ENCODE measurements around the gene TNIK.
"Not testable (repeated sequence)": the region's sequence is repeated elsewhere in the genome, so short reads cannot be mapped to it uniquely, and the experiment has no call there.

The TNIK gene

DNA sequence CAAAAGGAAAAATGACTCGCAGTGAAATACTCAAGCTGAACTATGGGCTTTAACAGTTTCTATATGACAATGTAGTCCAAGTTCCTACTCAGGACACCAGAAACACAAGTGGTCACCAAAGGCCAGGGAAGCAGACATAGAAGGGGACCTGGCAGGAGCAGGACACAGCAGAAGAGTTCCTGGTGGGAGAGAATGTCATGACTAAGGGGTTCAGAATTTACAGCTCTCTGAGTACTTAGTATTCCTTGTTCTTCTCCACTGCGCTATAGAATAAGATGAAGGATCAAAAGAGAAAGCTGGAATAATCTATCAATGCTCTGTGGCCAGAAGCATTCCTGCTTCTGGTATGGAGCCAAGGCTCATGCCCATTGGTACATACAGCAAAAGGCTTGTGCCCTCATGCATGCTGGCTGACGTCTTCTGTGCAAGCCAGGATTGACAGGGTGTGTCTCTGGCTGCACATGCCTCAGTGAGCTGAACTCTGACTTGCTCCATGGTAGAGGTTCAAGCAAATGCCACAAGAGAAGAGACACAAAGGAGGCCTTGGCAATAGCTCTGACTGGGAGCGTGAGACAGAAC is 305.0 kb downstream of the TNIK start:
- DNase-seq = no peak

DNA sequence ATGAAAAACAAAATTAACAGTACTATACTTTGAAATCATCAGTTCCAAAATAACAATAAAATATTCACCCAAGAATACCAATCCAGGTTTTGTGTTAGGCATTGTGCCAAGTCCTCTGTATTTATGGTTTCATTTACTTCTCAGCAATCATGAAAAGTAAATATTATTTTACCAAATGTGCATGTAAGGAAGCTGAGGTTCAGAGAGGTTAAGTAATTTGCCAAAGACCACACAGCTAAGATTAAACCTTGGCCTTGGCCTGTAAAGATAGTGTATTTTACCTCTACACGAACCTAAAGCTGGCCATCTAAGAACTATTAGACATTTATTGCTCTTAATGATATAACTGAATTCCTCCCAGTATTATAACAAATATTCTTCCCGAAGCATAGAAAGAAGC is 309.3 kb downstream of the TNIK start:
- DNase-seq = no peak

DNA sequence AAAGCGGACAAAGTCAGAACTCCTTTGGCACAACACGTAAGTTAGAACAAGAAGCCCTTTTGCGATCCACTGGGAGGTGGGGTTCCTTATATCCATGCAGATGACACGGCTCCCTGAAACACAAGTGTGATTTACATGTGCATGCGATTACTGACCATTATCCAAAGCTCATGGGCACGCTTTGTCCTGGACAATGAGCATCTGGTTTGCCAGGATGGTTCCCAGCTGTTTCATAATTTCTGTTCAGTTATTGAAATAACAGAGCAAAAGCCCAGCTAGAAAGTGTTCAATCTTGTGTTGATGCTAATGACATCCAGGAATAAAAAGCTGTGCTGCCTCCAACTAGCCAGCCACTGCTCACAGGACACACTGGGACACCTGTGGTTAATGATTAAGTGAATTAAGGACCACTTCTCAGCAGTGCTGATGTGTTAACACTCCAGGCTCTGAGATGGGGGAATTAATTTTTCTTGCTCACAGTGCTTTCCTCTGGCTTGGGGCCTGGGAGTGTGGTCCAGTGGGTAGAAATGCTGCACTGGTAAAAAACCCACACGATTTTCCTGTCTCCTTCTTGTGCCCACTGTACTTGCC is 310.6 kb downstream of the TNIK start:
- no peak for DNase-seq

DNA sequence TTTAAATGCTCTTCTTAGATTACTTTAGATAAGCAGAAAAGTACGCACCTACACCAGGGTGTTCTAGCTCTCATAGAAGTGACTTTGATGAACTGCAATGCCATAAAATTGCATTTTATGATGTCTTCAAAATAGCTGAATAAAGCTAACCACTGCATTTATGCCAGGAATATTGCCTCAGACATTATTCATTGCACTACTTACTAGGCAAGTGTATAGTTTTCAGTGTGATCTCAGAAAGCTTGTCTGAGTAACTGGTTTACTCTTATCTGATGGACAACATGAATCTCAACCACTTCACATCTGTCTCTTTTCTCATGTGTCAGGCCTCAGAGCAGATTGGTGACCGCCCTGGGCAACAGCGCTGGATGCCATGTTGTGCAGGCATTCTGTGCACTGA is 314.4 kb downstream of the TNIK start:
- DNase-seq = no peak

DNA sequence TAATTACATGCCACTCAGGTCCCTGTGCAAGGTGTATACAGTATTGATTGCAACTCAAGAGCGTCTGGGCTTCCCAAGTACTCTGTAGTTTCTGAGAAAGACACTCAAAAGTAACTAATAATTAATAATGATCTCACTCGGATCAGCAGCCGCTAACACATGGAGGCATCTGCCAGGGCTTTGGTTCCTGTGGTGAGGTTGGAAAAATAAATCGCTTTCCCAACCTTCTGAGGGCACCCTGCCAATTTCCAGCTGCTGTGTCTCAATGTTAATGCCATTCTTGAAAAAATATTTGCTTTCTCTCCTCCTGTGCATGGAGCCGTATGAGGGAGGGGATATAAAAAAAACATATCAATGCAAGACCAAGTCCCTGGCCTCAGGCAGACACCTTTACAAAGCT is 317.2 kb downstream of the TNIK start:
- DNase-seq = no peak

DNA sequence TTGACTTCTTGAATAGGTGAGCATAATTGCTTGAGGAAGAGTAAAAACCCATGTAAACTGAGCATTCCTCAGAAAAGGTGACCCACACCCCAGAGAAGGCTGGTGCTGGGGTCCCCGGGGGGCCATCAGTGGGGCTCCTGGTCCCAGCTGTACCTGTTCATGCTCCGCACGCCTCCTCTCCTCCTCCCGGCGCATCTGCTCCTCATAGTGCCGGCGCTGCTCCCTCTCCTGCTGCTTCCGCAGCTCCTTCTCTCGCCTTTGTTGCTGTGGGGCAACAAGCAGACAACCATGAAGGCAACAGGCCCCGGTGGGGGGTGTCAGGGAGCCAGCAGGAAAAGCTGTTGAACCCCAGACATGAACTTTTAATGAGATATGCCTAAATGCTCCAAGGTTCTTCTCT is 320.0 kb downstream of the TNIK start:
- DNase-seq = no peak

DNA sequence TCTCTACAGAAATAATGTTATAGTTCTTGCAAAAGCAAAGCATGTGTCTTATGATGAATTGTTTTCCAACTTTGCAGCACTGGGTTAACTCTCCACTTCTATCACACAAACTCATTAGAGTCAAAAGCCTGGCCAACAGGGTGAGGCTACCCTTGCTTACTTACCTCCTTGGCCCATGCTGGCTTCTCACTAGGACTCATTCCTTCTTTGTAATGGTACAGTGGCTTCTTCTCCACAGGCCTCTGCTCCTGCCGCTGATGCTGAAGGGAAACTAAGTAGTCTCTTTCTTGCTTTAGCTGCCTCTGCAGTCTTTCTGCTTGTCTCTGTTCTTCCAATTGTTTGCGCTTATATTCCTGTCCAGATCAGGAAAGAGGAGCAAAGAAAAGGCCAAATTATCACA is 322.2 kb downstream of the TNIK start:
- DNase-seq = no peak

DNA sequence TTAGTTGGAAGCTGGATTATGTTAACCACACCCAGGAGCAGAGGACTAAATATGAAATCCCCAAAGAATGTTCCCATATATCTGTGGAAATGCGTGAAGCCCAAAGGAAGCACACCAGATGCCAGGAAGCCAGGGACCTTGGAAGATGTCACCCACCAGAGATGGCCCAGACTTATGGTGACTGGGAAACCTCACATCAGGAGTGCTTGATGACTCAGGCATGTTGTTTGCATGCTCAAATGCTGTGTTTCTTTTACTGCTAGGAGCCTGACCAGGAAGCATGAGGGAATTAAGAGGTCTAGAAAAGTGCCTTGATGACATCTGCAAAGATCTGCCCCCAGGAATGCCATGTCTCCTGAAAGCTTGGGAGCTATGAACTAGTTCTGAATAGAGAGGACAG is 324.7 kb downstream of the TNIK start:
- no peak for DNase-seq

DNA sequence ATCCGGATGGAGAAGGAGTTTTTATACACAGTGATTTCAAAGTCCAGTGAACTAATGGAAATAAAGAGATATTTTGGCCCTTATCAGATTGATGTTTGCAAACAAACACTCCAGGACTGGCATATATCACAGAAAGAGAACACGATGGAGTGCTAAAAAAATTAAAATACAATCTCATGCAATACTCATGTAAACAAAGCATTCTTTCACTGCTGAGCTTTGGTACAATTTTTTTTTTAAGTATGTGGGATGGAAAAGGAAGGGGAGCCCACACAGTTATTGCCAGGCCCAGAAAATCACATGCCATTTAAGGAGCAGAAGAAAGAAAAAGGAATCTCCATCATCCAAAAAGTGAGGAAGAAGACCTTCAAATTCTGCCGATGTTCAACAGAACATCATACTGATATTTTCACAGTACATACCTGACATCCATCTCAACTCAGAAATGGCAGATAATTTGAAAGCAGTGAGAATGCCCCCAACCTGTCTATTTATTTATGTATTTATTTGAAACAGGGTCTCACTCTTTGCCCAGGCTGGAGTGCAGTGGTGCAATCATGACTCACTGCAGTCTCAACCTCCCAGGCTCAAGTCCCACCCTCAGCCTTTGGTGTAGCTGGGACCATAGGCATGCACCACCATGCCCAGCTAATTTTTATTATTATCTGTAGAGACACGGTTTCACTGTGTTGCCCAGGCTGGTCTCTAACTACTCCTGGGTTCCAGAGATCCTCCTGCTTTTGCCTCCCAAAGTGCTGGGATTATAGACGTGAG is 326.2 kb downstream of the TNIK start:
- DNase-seq = no peak

DNA sequence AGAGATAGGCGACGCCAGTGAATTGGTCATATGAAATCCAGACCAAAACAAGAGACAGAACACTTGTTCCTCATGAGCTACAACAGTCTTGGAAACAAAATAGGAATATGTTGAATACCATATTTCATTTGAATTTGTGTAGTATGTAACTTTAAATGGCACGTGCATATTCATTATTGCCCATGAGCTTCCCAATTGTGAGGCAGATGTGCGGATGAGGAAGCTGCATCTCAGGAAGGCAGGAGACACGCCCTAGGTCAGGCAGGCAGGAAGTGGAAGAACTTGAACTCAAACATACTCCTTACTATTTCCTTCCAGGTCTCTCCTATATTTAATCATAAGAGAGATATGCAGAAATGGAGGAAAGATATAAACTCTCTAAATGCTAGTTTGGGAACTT is 326.9 kb downstream of the TNIK start:
- DNase-seq = no peak

DNA sequence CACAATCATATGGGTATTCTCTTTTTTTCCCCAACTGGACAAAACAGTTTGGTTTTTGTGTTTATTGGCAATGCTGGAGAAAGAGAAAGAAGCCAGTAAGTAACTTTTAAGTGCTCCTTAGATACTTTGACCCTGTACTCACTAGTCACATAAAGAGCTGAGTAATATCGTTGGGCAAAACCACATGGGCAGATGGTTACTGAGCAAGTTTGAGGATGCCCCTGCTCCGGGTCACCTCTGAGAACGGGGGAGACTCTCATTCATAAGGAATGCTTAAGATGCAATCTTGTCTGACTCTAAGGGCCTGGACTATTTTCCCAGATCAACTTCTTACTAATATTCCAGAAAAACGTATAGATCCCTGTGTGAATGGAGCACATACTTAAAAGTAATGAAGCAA is 327.3 kb downstream of the TNIK start:
- no peak for DNase-seq

DNA sequence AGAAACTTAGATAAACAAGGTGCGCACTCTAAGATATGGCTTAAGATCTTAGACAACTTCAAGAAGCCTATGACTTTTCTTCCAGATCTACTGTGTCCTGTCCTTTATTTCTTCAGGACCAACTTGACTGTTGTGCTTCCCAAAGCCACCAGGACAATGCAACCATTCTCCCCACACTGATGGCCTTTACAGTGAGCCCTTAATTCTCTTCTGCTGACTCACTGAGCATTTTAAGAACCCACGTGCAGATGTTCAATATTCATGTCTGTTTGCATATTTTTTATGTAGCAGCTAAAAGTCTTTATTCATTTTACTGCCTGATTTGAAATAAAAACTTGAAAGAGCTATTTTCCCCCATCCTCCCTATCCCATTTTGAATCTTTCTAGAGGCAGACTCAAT is 330.4 kb downstream of the TNIK start:
- DNase-seq = no peak

DNA sequence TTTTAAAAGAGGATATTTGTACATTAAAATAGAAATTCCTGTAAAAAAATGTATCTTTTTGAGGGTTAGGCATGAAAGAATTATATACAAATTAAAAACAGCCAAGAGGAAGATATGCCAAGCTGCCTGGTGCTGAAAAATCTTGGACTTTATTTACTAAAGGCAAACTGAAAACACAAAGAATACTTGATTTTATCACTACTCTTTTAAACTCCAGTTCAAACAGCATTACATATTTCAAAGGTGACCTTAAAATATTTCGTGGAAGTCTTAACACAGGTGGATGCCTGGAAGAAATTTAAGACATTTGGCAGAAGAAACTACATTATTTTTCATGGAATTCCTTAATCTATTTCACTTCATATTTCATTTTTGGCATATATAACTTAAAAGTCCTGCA is 332.6 kb downstream of the TNIK start:
- no peak for DNase-seq

DNA sequence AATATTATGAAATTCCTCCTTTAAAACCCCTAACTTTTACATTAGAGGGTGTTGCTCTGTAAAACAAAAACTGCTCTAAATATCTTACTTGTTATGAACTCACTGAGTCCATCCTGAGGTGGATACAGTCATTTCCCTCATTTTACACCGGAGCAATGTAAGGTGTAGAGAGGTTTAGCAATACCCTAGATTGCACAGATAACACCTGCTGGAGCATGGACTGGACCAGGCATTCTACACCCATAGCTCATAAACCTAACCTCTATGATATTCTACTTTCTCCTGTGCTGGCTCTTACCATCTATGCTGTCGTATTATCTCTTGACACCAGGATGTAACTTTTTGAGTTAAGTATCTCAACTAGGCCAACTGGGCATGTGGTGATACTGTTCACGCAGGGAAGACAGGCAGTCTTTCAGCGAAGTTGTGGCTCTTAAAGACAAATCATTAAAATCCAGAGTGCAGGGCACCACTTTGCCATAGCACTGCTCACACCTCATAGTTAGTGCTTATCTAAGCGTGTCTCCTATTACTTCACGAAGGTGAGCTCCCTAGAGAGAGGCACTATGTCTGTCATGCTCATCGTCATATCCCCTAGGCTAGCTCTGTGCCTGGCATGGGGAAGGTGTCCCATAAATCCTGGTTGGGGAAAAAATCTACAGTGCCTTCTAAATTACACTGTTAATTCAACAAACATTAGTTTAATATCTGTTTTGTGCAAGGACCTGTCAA is 333.6 kb downstream of the TNIK start:
- no peak for DNase-seq

DNA sequence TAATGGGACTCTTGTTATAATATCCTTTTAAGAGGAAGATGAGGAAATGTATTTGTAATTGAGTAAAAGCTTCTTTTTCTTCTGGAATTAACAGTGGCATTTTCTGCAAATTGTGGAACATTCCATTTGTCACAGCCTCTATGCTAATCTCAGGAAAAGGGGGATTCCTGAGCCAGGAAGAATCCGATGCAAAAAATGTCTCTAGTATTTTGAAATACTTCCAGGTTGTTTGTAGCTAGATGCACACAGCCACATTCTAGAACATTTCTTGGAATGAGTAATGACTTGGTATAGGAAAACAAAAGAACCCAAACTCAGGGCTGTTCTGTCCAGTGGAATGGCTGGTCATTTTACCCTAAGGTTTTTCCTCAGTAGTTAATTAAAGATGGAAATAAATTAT is 335.2 kb downstream of the TNIK start:
- no peak for DNase-seq

DNA sequence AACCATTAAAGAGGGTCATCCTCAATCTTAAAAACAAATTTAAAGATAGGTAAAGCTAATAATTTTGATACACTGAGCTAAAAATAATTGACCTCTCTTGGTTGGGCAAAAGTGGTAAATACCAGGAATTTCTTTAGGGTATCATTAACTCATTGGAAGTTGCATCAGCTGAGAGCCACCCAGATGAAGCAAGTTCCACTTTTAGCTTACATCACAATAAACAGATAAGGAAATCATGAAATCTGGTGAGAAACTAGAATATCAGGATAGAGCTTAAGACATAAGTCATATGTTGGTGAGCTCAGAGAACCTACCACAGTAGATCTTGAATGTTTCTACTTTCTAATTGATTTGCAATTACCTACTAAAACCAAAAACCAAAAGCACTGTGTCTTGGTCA is 336.3 kb downstream of the TNIK start:
- DNase-seq = no peak

DNA sequence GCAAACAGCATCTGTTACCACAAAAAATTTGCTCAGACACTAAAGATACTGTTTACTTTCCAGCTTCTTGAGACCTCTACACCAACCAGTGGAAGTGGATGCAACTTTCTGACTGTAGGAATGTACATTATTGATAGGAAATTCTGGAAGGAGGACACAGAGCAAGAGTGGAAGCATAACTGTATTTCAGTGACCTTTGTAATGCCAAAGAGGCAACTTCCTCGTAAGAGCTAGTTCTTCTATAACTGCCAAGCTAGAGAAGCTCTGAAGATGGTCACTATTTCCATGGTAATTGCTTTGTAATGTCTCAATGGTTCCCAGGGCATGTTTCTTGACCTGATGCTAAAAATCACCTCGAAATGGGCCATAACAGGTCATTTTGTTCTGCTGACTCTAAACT is 337.3 kb downstream of the TNIK start:
- DNase-seq = no peak

DNA sequence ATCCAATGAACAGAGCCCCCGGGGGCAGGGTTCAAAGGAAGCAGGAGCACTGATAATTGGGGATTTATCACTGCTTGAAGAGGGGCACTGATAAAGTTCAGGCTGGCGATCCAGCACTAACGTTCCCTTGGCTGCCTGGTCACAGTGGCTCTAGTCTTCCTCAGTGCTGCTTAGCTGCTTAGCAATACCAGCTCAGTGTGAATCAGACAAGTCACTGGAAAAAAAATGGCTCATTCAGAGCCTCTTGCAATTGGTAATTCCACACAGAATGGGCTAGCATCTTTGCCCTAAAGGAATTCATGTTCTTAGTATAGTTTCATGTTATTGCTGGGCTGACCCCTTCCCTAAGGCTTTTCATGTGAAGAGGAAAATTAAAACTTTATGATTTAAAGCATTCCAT is 338.0 kb downstream of the TNIK start:
- DNase-seq = no peak

DNA sequence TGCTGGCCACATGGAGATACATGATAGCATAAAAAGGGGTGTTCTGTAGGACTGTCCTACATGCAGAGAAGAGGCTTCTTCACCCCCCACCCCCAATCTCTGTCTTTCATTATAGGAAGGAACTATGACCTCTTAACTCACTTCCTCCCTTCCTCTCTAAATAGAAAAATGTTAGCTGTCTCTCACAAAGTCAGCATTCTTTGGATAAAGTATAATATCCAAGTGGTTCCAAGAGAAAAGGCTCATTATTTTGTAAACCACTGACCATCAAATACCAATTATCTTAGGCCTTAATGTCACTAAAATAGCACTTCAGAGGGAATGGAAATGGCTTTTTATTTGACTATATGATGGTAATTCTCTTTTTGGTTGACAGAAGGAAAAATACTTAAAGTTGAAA is 338.4 kb downstream of the TNIK start:
- DNase-seq = no peak

DNA sequence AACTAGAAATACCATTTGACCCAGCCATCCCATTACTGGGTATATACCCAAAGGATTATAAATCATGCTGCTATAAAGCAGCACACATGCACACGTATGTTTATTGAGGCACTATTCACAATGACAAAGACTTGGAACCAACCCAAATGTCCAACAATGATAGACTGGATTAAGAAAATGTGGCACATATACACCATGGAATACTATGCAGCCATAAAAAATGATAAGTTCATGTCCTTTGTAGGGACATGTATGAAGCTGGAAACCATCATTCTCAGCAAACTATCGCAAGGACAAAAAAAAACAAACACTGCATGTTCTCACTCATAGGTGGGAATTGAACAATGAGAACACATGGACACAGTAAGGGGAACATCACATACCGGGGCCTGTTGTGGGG is 340.8 kb downstream of the TNIK start:
- DNase-seq = not testable (repeated sequence)

DNA sequence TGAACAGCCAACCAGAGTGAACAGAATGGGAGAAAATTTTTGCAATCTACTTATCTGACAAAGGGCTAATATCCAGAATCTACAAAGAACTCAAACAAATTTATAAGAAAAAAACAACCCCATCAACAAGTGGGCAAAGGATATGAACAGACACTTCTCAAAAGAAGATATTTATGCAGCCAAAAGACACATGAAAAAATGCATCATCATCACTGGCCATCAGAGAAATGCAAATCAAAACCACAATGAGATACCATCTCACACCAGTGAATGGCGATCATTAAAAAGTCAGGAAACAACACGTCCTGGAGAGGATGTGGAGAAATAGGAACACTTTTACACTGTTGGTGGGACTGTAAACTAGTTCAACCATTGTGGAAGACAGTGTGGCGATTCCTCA is 341.2 kb downstream of the TNIK start:
- DNase-seq = not testable (repeated sequence)

DNA sequence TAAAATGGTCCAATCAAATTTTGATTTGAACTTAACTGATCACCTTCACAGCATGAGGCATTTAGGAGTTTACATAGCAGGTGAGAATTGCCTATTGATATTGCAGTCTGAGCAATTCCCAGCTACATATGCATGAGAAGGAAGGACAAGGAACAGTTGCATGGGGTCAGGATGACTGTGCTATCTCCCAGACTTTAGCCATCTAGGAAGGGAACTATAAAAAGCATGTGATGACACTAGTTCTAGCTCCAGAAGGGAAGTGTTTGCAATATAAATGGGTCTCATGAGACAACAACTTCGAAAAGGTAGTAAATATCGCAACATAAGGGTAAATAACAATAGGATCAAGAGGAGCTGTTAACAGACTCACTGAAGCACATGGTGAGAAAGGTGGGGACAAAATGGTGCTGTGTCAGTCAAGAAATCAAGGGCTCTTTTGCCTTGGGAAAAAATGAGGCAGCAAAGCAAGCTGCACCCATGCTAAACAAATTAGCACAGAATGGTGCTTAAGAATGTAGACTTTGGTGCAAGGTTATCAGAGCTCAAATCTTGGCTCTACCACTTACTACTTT is 343.3 kb downstream of the TNIK start:
- DNase-seq = no peak

DNA sequence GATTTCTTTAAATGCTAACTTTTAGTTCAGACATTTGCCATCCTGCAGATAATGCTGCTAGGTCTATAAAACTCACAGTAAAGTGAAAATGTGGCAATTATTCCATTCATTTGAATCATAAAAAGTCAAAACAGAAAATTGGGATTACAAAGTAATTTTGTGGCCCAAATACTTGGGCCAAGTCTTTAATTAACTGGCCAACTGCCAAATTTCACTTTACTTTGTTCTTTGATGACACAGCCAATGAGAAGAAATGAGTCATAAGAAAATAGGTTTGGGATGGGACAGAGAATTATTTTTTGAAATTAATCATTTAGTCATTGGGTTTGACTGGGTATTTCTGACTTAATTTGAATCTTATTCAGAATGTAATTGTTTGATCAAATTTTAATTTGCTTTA is 343.8 kb downstream of the TNIK start:
- DNase-seq = no peak

DNA sequence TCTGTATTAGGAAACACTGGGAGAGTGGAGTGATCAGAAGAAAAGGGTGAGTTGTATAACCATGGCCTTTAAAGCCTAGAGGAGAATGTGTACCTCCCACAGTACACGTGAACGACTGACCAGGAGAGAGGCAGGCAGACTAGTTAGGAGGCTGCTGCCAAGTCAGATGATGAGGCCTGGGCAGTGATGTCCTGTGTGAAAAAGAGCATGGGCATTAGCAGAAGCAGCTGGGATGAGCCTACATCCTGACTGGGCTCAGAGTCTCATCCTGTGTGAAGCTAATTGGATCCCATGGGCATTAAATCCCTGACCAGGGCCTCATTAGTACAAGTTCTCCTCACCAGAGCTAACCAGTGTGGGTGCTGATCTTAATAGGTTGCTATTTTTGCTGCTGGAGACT is 344.5 kb downstream of the TNIK start:
- no peak for DNase-seq

All from stimulated activated naive CD4-positive, alpha-beta T cell (primary cell).